Fibroblast of pulmonary artery (primary cell): Measurements from ENCODE around the gene ZNF771.
"Not testable (repeated sequence)": the region's sequence is repeated elsewhere in the genome, so short reads cannot be mapped to it uniquely, and the experiment has no call there.

Source experiments
- DNase-seq: peaks from one replicate; pipeline ENCODE4 v3.0.0-alpha.2; 2010; ENCODE audit warnings: low read depth
- H3K4me3 ChIP-seq: replicated peaks from 2 replicates; pipeline ENCODE4 v1.5.1; 2011; ENCODE audit warnings: low read depth, mild to moderate bottlenecking, control low read depth, low read length, moderate library complexity
- CTCF ChIP-seq: IDR thresholded peaks from 2 replicates; pipeline ENCODE4 v1.5.1; 2011; ENCODE audit warnings: mild to moderate bottlenecking, control low read depth, low read length, inconsistent platforms; ENCODE audit errors: missing control alignments

ZNF771 gene

GRCh38 chr16:30446203-30446595 lies 38.8 kb downstream of the ZNF771 start:
- peak overlapping the region; percentile 76 for H3K4me3 ChIP-seq

GRCh38 chr16:30447512-30448226 lies 40.3 kb downstream of the ZNF771 start:
- TF ChIP-seq CTCF: no peak
- no peak overlapping the region for H3K4me3 ChIP-seq
- DNase-seq: no peak

More at GRCh38 chr16:30446203-30446595, 38.8 kb downstream of the ZNF771 start:
- no peak for TF ChIP-seq CTCF
- no peak for DNase-seq

- TF ChIP-seq CTCF: no peak
- no peak overlapping the region for H3K4me3 ChIP-seq
- no peak for DNase-seq
Measured at GRCh38 chr16:30449116-30449435, 41.7 kb downstream of the ZNF771 start.

- not testable (repeated sequence) for H3K4me3 ChIP-seq, DNase-seq
Measured at GRCh38 chr16:30452709-30453580, 45.5 kb downstream of the ZNF771 start.

- no peak for TF ChIP-seq CTCF
- H3K4me3 ChIP-seq: no peak overlapping the region
- DNase-seq: no peak
Measured at GRCh38 chr16:30456302-30456701, 48.9 kb downstream of the ZNF771 start.

- H3K4me3 ChIP-seq: no peak overlapping the region
- DNase-seq: no peak
- TF ChIP-seq CTCF: no peak
Measured at GRCh38 chr16:30457256-30457655, 49.9 kb downstream of the ZNF771 start.

GRCh38 chr16:30457743-30458560 lies 50.5 kb downstream of the ZNF771 start:
- no peak for TF ChIP-seq CTCF
- H3K4me3 ChIP-seq: no peak overlapping the region
- DNase-seq: no peak
